Liver (tissue), 9 donors: ENCODE measurements around the gene FAM131C. TPM values are rescaled to one million over a fixed set of nuclear protein-coding genes. Genes with fewer than 3 reads are reported as not detected.

Experiments used
- DNase-seq: peaks from one replicate; pipeline ENCODE4 v3.0.0-alpha.2; 2017; ENCODE audit warnings: low spot score
- H3K27ac ChIP-seq, 2 donors: one replicate each; pipeline ENCODE4 v1.7.0; 2013; ENCODE audit warnings: inconsistent platforms in 2 of 2, low read length in 2 of 2, control low read depth in 1 of 2, low read depth in 1 of 2, mild to moderate bottlenecking in 1 of 2
- H3K27me3 ChIP-seq, 4 donors: one replicate each; pipeline versions ENCODE4 v1.6.1 to v1.7.0; 2013; ENCODE audit warnings: low read length in 3 of 4, inconsistent platforms in 1 of 4, mild to moderate bottlenecking in 1 of 4, moderate library complexity in 1 of 4; ENCODE audit not compliant: control insufficient read depth in 4 of 4, insufficient read depth in 4 of 4
- H3K36me3 ChIP-seq, 4 donors: one replicate each; pipeline versions ENCODE4 v1.6.1 to v1.7.0; 2013; ENCODE audit warnings: low read length in 3 of 4, mild to moderate bottlenecking in 3 of 4, low read depth in 1 of 4, moderate library complexity in 1 of 4; ENCODE audit not compliant: control insufficient read depth in 4 of 4, insufficient read depth in 3 of 4
- H3K4me1 ChIP-seq, 4 donors: one replicate each; pipeline versions ENCODE4 v1.6.1 to v1.7.0; 2013; ENCODE audit warnings: low read length in 3 of 4, mild to moderate bottlenecking in 3 of 4, moderate library complexity in 1 of 4; ENCODE audit not compliant: control insufficient read depth in 4 of 4, insufficient read depth in 4 of 4
- H3K4me3 ChIP-seq, 3 donors: one replicate each; pipeline versions ENCODE4 v1.6.1 to v1.7.0; 2013; ENCODE audit warnings: low read length in 3 of 3, control low read depth in 1 of 3, low read depth in 1 of 3, mild to moderate bottlenecking in 1 of 3
- H3K9ac ChIP-seq, 2 donors: one replicate each; pipeline ENCODE4 v1.7.0; 2013; ENCODE audit warnings: low read length in 2 of 2, mild to moderate bottlenecking in 2 of 2, moderate library complexity in 2 of 2, control low read depth in 1 of 2, low read depth in 1 of 2
- H3K9me3 ChIP-seq, 4 donors: one replicate each; pipeline versions ENCODE4 v1.6.1 to v1.7.0; 2013; ENCODE audit warnings: low read length in 3 of 4; ENCODE audit not compliant: control insufficient read depth in 4 of 4
- EGR1 ChIP-seq, 2 donors: IDR thresholded peaks; 2 replicates each; pipeline ENCODE4 v1.6.1; 2016 to 2018; ENCODE audit warnings: antibody characterized with exemption in 2 of 2, low read depth in 2 of 2
- FOXA1 ChIP-seq: IDR thresholded peaks from 2 replicates; pipeline ENCODE4 v1.6.1; 2016; ENCODE audit warnings: antibody characterized with exemption
- FOXA2 ChIP-seq: IDR thresholded peaks from 2 replicates; pipeline ENCODE4 v1.6.1; 2016; ENCODE audit warnings: antibody characterized with exemption
- HNF4A ChIP-seq, 2 donors: conservative IDR thresholded peaks; 2 replicates each; pipeline ENCODE4 v1.6.1; 2016; ENCODE audit warnings: antibody characterized with exemption in 2 of 2, mild to moderate bottlenecking in 2 of 2
- JUND ChIP-seq, 2 donors: IDR thresholded peaks; 2 replicates each; pipeline ENCODE4 v1.6.1; 2016; ENCODE audit warnings: antibody characterized with exemption in 2 of 2
- NR2F2 ChIP-seq: IDR thresholded peaks from 2 replicates; pipeline ENCODE4 v1.6.1; 2016; ENCODE audit warnings: antibody characterized with exemption
- RAD21 ChIP-seq, 2 donors: IDR thresholded peaks; 2 replicates each; pipeline ENCODE4 v1.6.1; 2016; ENCODE audit warnings: antibody characterized with exemption in 2 of 2, mild to moderate bottlenecking in 2 of 2
- RXRA ChIP-seq, 2 donors: IDR thresholded peaks; 2 replicates each; pipeline ENCODE4 v1.6.1; 2017 to 2018; ENCODE audit warnings: antibody characterized with exemption in 2 of 2, mild to moderate bottlenecking in 1 of 2
- SP1 ChIP-seq: IDR thresholded peaks from 2 replicates; pipeline ENCODE4 v1.6.1; 2018; ENCODE audit warnings: antibody characterized with exemption, mild to moderate bottlenecking
- TAF1 ChIP-seq: conservative IDR thresholded peaks from 2 replicates; pipeline ENCODE4 v1.6.1; 2016; ENCODE audit warnings: antibody characterized with exemption, mild to moderate bottlenecking
- YY1 ChIP-seq: IDR thresholded peaks from 2 replicates; pipeline ENCODE4 v1.6.1; 2016; ENCODE audit warnings: antibody characterized with exemption, mild to moderate bottlenecking
- WGBS: extraction: QIAGEN DNeasy Blood & Tissue Kit; methylation state at CpG from one replicate; pipeline ENCODE4 v1.1.7; 2013; 5-methylcytosine and 5-hydroxymethylcytosine counted together
- polyA plus RNA-seq, 2 donors: library from polyadenylated mRNA; stranded (reverse) in 1 of 2; unstranded in 1 of 2; fragments of 200-250 nt in 1 of 2; fragments of >200 nt in 1 of 2; fragmentation: Nextera tagmentation in 1 of 2; extraction: Ambion mirVana in 1 of 2; gene quantifications; one replicate each; pipeline versions ENCODE4 v1.2.1 to v1.2.3, GENCODE V29; 2013 to 2015
- total RNA-seq, 2 donors: library from RNA; depleted of rRNA; stranded (reverse); fragments of >200 nt; gene quantifications; one replicate each; pipeline ENCODE4 v1.2.3, GENCODE V29; 2014
- TF ChIP-seq, protein P1 (sequence below): IDR thresholded peaks from 2 replicates; pipeline ENCODE4 v1.6.1; 2016; ENCODE audit warnings: antibody characterized with exemption
- TF ChIP-seq, protein P2 (sequence below): fragments of 150-350 bp; IDR thresholded peaks from 2 replicates; pipeline ENCODE4 v1.5.1; 2017; ENCODE audit warnings: improper control_type of control experiment, low read depth, low read length; ENCODE audit not compliant: missing input control
- TF ChIP-seq, protein P3 (sequence below): IDR thresholded peaks from 2 replicates; pipeline ENCODE4 v1.6.1; 2016; ENCODE audit warnings: antibody characterized with exemption, mild to moderate bottlenecking
- TF ChIP-seq, protein P4 (sequence below): IDR thresholded peaks from 2 replicates; pipeline ENCODE4 v1.6.1; 2016; ENCODE audit warnings: antibody characterized with exemption
- TF ChIP-seq, protein P5 (sequence below): IDR thresholded peaks from 2 replicates; pipeline ENCODE4 v1.6.1; 2016; ENCODE audit warnings: antibody characterized with exemption
- donor health status: healthy.
- donor health status: healthy.
- donor health status: healthy.
- donor health status: healthy.
- donor health status: healthy.

Gene FAM131C
- total and polyA plus RNA-seq, 4 donors: 0.05 to 0.92 TPM; not detected in 2

DNA sequence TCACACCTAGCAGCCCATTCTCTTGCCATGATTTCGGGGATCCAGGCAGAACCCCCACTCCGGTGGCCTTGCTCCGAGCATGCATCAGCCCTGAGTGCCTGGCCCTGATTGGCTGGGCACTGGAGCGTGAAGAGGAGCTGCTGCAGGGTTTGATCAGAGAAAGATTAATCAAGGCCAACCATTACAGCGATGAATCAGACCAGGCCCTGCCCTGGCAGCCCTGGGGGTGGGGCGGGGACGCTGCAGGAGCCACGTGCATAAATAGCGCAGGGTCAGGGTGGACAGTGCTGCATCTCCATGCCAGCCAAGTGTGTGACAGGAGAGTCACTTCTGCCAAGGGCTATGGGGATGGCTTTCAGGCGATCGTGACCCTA is 3.4 kb upstream of the FAM131C start:
- 51% methylated on average over 11 of the region's 11 CpGs for WGBS
- Histone ChIP-seq H3K4me1 (peaks cover 4 to 24% (median 12%) of the 10 kb centered on the region in 4 donors), H3K27ac (no peak overlapping the region), H3K4me3 (no peak overlapping the region), H3K27me3 (no peaks in the 10 kb centered on the region), H3K9ac (no peak overlapping the region), H3K36me3 (no peaks in the 10 kb centered on the region), H3K9me3 (no peaks in the 10 kb centered on the region)
- no peak for DNase-seq
- TF ChIP-seq FOXA2: no peak
- TF ChIP-seq, protein P1, sequence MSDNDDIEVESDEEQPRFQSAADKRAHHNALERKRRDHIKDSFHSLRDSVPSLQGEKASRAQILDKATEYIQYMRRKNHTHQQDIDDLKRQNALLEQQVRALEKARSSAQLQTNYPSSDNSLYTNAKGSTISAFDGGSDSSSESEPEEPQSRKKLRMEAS: no peak
- TF ChIP-seq SP1: no peak
- TF ChIP-seq, protein P2, sequence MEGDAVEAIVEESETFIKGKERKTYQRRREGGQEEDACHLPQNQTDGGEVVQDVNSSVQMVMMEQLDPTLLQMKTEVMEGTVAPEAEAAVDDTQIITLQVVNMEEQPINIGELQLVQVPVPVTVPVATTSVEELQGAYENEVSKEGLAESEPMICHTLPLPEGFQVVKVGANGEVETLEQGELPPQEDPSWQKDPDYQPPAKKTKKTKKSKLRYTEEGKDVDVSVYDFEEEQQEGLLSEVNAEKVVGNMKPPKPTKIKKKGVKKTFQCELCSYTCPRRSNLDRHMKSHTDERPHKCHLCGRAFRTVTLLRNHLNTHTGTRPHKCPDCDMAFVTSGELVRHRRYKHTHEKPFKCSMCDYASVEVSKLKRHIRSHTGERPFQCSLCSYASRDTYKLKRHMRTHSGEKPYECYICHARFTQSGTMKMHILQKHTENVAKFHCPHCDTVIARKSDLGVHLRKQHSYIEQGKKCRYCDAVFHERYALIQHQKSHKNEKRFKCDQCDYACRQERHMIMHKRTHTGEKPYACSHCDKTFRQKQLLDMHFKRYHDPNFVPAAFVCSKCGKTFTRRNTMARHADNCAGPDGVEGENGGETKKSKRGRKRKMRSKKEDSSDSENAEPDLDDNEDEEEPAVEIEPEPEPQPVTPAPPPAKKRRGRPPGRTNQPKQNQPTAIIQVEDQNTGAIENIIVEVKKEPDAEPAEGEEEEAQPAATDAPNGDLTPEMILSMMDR: no peak
- TF ChIP-seq, protein P3, sequence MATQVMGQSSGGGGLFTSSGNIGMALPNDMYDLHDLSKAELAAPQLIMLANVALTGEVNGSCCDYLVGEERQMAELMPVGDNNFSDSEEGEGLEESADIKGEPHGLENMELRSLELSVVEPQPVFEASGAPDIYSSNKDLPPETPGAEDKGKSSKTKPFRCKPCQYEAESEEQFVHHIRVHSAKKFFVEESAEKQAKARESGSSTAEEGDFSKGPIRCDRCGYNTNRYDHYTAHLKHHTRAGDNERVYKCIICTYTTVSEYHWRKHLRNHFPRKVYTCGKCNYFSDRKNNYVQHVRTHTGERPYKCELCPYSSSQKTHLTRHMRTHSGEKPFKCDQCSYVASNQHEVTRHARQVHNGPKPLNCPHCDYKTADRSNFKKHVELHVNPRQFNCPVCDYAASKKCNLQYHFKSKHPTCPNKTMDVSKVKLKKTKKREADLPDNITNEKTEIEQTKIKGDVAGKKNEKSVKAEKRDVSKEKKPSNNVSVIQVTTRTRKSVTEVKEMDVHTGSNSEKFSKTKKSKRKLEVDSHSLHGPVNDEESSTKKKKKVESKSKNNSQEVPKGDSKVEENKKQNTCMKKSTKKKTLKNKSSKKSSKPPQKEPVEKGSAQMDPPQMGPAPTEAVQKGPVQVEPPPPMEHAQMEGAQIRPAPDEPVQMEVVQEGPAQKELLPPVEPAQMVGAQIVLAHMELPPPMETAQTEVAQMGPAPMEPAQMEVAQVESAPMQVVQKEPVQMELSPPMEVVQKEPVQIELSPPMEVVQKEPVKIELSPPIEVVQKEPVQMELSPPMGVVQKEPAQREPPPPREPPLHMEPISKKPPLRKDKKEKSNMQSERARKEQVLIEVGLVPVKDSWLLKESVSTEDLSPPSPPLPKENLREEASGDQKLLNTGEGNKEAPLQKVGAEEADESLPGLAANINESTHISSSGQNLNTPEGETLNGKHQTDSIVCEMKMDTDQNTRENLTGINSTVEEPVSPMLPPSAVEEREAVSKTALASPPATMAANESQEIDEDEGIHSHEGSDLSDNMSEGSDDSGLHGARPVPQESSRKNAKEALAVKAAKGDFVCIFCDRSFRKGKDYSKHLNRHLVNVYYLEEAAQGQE: no peak
- no peak for TF ChIP-seq YY1
- TF ChIP-seq RXRA (IDR thresholded peaks at IDR 0.05): peak; percentile 37 to 67
- TF ChIP-seq, protein P4, sequence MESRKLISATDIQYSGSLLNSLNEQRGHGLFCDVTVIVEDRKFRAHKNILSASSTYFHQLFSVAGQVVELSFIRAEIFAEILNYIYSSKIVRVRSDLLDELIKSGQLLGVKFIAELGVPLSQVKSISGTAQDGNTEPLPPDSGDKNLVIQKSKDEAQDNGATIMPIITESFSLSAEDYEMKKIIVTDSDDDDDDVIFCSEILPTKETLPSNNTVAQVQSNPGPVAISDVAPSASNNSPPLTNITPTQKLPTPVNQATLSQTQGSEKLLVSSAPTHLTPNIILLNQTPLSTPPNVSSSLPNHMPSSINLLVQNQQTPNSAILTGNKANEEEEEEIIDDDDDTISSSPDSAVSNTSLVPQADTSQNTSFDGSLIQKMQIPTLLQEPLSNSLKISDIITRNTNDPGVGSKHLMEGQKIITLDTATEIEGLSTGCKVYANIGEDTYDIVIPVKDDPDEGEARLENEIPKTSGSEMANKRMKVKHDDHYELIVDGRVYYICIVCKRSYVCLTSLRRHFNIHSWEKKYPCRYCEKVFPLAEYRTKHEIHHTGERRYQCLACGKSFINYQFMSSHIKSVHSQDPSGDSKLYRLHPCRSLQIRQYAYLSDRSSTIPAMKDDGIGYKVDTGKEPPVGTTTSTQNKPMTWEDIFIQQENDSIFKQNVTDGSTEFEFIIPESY: no peak
- no peak for TF ChIP-seq FOXA1
- peak in 1 of 2 donors; percentile 36 for TF ChIP-seq HNF4A (conservative IDR thresholded peaks at IDR 0.05)
- TF ChIP-seq NR2F2: no peak
- TF ChIP-seq TAF1: no peak
- TF ChIP-seq RAD21 (IDR thresholded peaks at IDR 0.05): no peak
- TF ChIP-seq JUND (IDR thresholded peaks at IDR 0.05): no peak
- TF ChIP-seq, protein P5, sequence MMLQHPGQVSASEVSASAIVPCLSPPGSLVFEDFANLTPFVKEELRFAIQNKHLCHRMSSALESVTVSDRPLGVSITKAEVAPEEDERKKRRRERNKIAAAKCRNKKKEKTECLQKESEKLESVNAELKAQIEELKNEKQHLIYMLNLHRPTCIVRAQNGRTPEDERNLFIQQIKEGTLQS: no peak
- no peak for TF ChIP-seq EGR1 (IDR thresholded peaks at IDR 0.05; ENCODE audit: low read depth in 2 of 2)
